ENCODE data around the gene TSC1.

DNA sequence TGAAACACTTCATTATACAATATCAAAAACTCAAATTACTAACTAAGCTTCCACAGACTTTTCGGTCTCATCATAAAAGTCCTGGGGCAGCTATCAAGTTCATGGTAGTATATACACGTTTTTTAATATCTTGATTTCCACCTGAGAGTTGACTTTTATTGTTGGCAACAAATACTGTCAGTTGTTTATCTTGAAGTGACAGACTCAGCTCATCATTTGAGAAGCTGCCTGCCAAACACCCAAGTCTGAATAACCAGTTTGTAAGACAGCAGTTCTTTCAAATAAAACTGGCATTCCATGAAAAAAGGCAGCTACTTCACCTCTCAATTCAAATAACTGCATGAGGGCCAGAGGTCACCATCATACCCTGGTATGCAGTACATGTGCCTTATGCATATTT, 35.1 kb downstream of the TSC1 start:
- TF ChIP-seq, protein P1, sequence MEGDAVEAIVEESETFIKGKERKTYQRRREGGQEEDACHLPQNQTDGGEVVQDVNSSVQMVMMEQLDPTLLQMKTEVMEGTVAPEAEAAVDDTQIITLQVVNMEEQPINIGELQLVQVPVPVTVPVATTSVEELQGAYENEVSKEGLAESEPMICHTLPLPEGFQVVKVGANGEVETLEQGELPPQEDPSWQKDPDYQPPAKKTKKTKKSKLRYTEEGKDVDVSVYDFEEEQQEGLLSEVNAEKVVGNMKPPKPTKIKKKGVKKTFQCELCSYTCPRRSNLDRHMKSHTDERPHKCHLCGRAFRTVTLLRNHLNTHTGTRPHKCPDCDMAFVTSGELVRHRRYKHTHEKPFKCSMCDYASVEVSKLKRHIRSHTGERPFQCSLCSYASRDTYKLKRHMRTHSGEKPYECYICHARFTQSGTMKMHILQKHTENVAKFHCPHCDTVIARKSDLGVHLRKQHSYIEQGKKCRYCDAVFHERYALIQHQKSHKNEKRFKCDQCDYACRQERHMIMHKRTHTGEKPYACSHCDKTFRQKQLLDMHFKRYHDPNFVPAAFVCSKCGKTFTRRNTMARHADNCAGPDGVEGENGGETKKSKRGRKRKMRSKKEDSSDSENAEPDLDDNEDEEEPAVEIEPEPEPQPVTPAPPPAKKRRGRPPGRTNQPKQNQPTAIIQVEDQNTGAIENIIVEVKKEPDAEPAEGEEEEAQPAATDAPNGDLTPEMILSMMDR (IDR thresholded peaks at IDR 0.05; ENCODE audit: low read length): no peak
- TF ChIP-seq EZH2 (optimal IDR thresholded peaks at IDR 0.05; ENCODE audit: low read depth, low read length): no peak
